Keratinocyte (primary cell): ENCODE measurements around the gene RGS6. TPM values are rescaled to one million over a fixed set of nuclear protein-coding genes. Genes with fewer than 3 reads are reported as not detected.

ENCODE experiments used
- DNase-seq: peaks from one replicate; pipeline ENCODE4 v3.0.0-alpha.2; 2011; ENCODE audit warnings: low read depth, missing footprints, low spot score
- FAIRE-seq: peaks from 2 replicates; lab custom pipeline; 2011; peaks lifted over from hg19 to GRCh38; lab: Jason Lieb, UNC
- H2AFZ ChIP-seq: 2 replicates; pipeline ENCODE4 v1.6.0; 2012; ENCODE audit warnings: low read length, control low read depth, inconsistent platforms; ENCODE audit not compliant: control insufficient read depth
- H3K27ac ChIP-seq: 2 replicates; pipeline ENCODE4 v1.5.1; 2011; ENCODE audit warnings: low read length; ENCODE audit not compliant: control insufficient read depth, insufficient read depth
- H3K27me3 ChIP-seq: 3 replicates; pipeline ENCODE4 v1.6.0; 2011; ENCODE audit warnings: low read length; ENCODE audit not compliant: control insufficient read depth, insufficient read depth; ENCODE audit errors: extremely low read depth
- H3K36me3 ChIP-seq, 2 experiments: 2 replicates in 1 of 2; 3 replicates in 1 of 2; pipeline ENCODE4 v1.5.1; 2011; ENCODE audit warnings: low read length in 2 of 2, mild to moderate bottlenecking in 1 of 2; ENCODE audit not compliant: control insufficient read depth in 2 of 2, insufficient read depth in 2 of 2; ENCODE audit errors: extremely low read depth in 1 of 2
- H3K4me1 ChIP-seq: 3 replicates; pipeline ENCODE4 v1.5.1; 2011; ENCODE audit warnings: low read length; ENCODE audit not compliant: control insufficient read depth, insufficient read depth; ENCODE audit errors: extremely low read depth
- H3K4me2 ChIP-seq: 3 replicates; pipeline ENCODE4 v1.6.0; 2011; ENCODE audit warnings: low read depth, low read length; ENCODE audit not compliant: control insufficient read depth, insufficient read depth; ENCODE audit errors: extremely low read depth
- H3K4me3 ChIP-seq, 3 experiments: fragments of 200-600 bp in 1 of 3; sonication (generic) in 1 of 3; 2 replicates in 2 of 3; 3 replicates in 1 of 3; pipeline ENCODE4 v1.5.1; 2011 to 2016; ENCODE audit warnings: low read length in 3 of 3, mild to moderate bottlenecking in 3 of 3, control low read depth in 2 of 3, inconsistent platforms in 1 of 3, low read depth in 1 of 3, mixed read lengths in 1 of 3, mixed run types in 1 of 3, moderate library complexity in 1 of 3; ENCODE audit not compliant: control insufficient read depth in 2 of 3, insufficient read depth in 2 of 3; ENCODE audit errors: extremely low read depth in 1 of 3
- H3K79me2 ChIP-seq: 2 replicates; pipeline ENCODE4 v1.6.0; 2012; ENCODE audit warnings: low read length; ENCODE audit not compliant: control insufficient read depth, insufficient read depth
- H3K9ac ChIP-seq: 3 replicates; pipeline ENCODE4 v1.6.0; 2011; ENCODE audit warnings: low read length; ENCODE audit not compliant: control insufficient read depth, insufficient read depth; ENCODE audit errors: extremely low read depth
- H3K9me1 ChIP-seq: 3 replicates; pipeline ENCODE4 v1.6.0; 2011; ENCODE audit warnings: low read length; ENCODE audit not compliant: control insufficient read depth, insufficient read depth; ENCODE audit errors: extremely low read depth
- H3K9me3 ChIP-seq: 2 replicates; pipeline ENCODE4 v1.5.1; 2012; ENCODE audit warnings: low read depth, low read length; ENCODE audit not compliant: control insufficient read depth
- H4K20me1 ChIP-seq: 3 replicates; pipeline ENCODE4 v1.6.0; 2011; ENCODE audit warnings: low read length; ENCODE audit not compliant: control insufficient read depth, insufficient read depth; ENCODE audit errors: extremely low read depth
- EZH2 ChIP-seq: IDR thresholded peaks from one replicate; pipeline ENCODE4 v1.6.1; 2012; ENCODE audit warnings: inconsistent platforms, mild to moderate bottlenecking, low read length, moderate library complexity
- dilution Hi-C: fragments of 300-500 bp; cut with MboI; formaldehyde crosslinking; loops from one replicate; pipeline ENCODE4 v1.7.0; 2020; ENCODE audit warnings: low sequenced_read_pairs; ENCODE audit not compliant: extremely low pct_ligation_motif_present
- polyA plus RNA-seq, 5 experiments: library from polyadenylated mRNA; depleted of rRNA in 3 of 5; stranded (reverse) in 3 of 5; stranded (forward) in 1 of 5; unstranded in 1 of 5; fragments of >200 nt; gene quantifications; 1 replicate in 1 of 5; 2 replicates in 3 of 5; 3 replicates in 1 of 5; pipeline versions ENCODE4 v1.2.1 to v1.2.3, GENCODE V29; 2011 to 2012; ENCODE audit warnings: missing spikeins in 2 of 5, low read depth in 1 of 5, low replicate concordance in 1 of 5
- TF ChIP-seq, protein P1 (sequence below), 3 experiments: IDR thresholded peaks in 1 of 3; conservative IDR thresholded peaks in 1 of 3; optimal IDR thresholded peaks in 1 of 3; 2 replicates in 2 of 3; 3 replicates in 1 of 3; pipeline versions ENCODE3 to v1.5.1; 2011; ENCODE audit warnings: low read length in 3 of 3, mild to moderate bottlenecking in 3 of 3, moderate library complexity in 2 of 3, control low read depth in 1 of 3, inconsistent platforms in 1 of 3; ENCODE audit not compliant: insufficient read depth in 2 of 3; ENCODE audit errors: extremely low read depth in 1 of 3

Gene RGS6
- polyA plus RNA-seq, 1 donor (not counting 4 experiments of a cell fraction or from before 2014, with no cell fraction given), result not detected

DNA sequence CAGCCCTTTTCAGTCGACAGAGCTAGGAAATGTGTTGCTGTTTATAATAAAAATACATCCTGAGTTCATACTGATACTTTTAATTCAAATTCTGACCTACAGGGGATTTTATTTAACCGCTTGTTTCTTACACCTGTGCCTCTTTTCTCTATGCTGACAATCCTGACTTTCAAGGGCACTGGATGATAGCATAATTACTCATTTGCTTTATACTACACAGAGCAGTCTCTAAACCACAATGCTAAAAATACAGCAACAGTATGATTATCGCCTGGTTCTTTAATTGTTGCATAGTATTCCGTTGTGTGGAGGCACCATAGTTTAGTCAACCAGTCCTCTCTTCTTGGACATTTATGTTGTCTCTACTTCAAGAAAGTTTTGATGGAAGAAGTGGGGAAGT, 588.8 kb downstream of the RGS6 start:
- Histone ChIP-seq H2AFZ (no peak overlapping the region), H4K20me1 (no peaks in the 10 kb centered on the region), H3K9me1 (no peaks in the 10 kb centered on the region), H3K4me2 (no peak overlapping the region), H3K36me3 (no peaks in the 10 kb centered on the region), H3K4me1 (no peaks in the 10 kb centered on the region), H3K27ac (no peak overlapping the region), H3K79me2 (no peaks in the 10 kb centered on the region), H3K9me3 (no peaks in the 10 kb centered on the region), H3K4me3 (no peak overlapping the region), H3K9ac (no peak overlapping the region), H3K27me3 (no peaks in the 10 kb centered on the region)
- DNase-seq (no peak), FAIRE-seq (no peak)
- TF ChIP-seq, protein P1, sequence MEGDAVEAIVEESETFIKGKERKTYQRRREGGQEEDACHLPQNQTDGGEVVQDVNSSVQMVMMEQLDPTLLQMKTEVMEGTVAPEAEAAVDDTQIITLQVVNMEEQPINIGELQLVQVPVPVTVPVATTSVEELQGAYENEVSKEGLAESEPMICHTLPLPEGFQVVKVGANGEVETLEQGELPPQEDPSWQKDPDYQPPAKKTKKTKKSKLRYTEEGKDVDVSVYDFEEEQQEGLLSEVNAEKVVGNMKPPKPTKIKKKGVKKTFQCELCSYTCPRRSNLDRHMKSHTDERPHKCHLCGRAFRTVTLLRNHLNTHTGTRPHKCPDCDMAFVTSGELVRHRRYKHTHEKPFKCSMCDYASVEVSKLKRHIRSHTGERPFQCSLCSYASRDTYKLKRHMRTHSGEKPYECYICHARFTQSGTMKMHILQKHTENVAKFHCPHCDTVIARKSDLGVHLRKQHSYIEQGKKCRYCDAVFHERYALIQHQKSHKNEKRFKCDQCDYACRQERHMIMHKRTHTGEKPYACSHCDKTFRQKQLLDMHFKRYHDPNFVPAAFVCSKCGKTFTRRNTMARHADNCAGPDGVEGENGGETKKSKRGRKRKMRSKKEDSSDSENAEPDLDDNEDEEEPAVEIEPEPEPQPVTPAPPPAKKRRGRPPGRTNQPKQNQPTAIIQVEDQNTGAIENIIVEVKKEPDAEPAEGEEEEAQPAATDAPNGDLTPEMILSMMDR (optimal IDR thresholded peaks at IDR 0.05 in 1 of 3, IDR thresholded peaks at IDR 0.05 in 1 of 3, conservative IDR thresholded peaks at IDR 0.05 in 1 of 3; ENCODE audit: extremely low read depth in 1 of 3, insufficient read depth in 2 of 3, low read length in 3 of 3), result no peak
- TF ChIP-seq EZH2, result no peak
- dilution Hi-C loops, result no loop called here

DNA sequence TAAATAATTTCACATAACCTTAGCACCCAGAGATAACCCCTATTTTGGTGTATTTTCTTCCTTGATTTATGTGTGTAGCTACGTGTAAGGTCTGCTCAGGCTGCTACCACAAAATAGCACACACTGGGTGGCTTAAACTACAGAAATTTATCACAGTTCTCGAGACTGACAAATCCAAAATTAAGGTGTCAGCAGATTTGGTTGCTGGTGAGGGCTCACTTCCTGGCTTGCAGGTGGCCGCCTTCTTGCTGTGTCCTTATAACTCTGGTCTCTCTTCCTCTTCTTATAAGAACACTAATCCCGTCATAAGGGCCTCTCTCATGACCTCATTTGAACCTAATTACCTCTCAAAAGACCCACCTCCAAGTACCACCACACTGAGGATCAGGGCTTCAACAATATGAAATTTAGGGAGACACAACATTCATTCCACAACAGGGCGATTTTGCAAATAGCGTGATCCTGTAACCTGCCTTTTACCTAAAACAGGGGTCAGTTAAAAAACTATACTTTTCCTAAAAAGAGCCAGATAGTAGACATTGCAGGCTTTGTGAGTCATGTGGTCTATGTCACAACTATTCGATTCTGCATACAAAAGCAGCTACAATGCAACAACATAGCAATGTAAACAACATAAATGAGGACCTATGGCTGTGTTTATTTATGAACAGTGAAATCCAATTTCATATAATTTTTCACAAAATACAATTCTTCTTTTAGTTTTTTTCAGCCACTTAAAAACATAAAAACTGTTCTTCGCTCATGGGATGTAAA, 589.9 kb downstream of the RGS6 start:
- TF ChIP-seq, protein P1 (optimal IDR thresholded peaks at IDR 0.05 in 1 of 3, IDR thresholded peaks at IDR 0.05 in 1 of 3, conservative IDR thresholded peaks at IDR 0.05 in 1 of 3; ENCODE audit: extremely low read depth in 1 of 3, insufficient read depth in 2 of 3, low read length in 3 of 3), result no peak
- TF ChIP-seq EZH2, result no peak
- Histone ChIP-seq H3K4me1 (no peaks in the 10 kb centered on the region), H3K4me3 (no peak overlapping the region), H3K4me2 (no peak overlapping the region), H3K79me2 (no peaks in the 10 kb centered on the region), H3K9ac (no peak overlapping the region), H3K27me3 (no peaks in the 10 kb centered on the region), H3K27ac (no peak overlapping the region), H3K36me3 (no peaks in the 10 kb centered on the region), H4K20me1 (no peaks in the 10 kb centered on the region), H2AFZ (no peak overlapping the region), H3K9me3 (no peaks in the 10 kb centered on the region), H3K9me1 (no peaks in the 10 kb centered on the region)
- no peak for DNase-seq
- FAIRE-seq, result no peak
- dilution Hi-C loops, result no loop called here
